Loucy (cell line): ENCODE data around the gene LRRC27.
A peak's percentile ranks its signal among the peaks of the same experiment; 100 is the strongest.

ENCODE experiments used
- H2AFZ ChIP-seq: fragments of 200-600 bp; sonication (generic); 2 replicates; pipeline ENCODE4 v1.6.0; 2016; ENCODE audit warnings: antibody characterized with exemption, mild to moderate bottlenecking, low read length, moderate library complexity
- H3F3A ChIP-seq: fragments of 200-600 bp; 2 replicates; pipeline ENCODE4 v1.6.0; 2016; ENCODE audit warnings: antibody characterized with exemption, low read depth, mild to moderate bottlenecking
- H3K27me3 ChIP-seq: fragments of 200-600 bp; sonication (generic); 2 replicates; pipeline ENCODE4 v1.6.1; 2014; ENCODE audit warnings: low read length, mild to moderate bottlenecking; ENCODE audit not compliant: insufficient read depth, poor library complexity, severe bottlenecking
- H3K36me3 ChIP-seq: fragments of 200-600 bp; sonication (generic); 2 replicates; pipeline ENCODE4 v1.6.1; 2016; ENCODE audit warnings: low read length; ENCODE audit not compliant: insufficient read depth
- H3K4me1 ChIP-seq: fragments of 200-600 bp; sonication (generic); 2 replicates; pipeline ENCODE4 v1.5.1; 2014; ENCODE audit warnings: low read length, mild to moderate bottlenecking; ENCODE audit not compliant: insufficient read depth, poor library complexity, severe bottlenecking
- H3K4me2 ChIP-seq: fragments of 200-600 bp; sonication (generic); 2 replicates; pipeline ENCODE4 v1.6.0; 2014; ENCODE audit warnings: antibody characterized with exemption, low read length, low read depth, mild to moderate bottlenecking; ENCODE audit not compliant: poor library complexity, severe bottlenecking
- H3K4me3 ChIP-seq: fragments of 200-600 bp; sonication (generic); 2 replicates; pipeline ENCODE4 v1.5.1; 2014; ENCODE audit warnings: low read length, mild to moderate bottlenecking, mixed read lengths; ENCODE audit not compliant: poor library complexity, severe bottlenecking
- H3K79me2 ChIP-seq: fragments of 200-600 bp; sonication (generic); 2 replicates; pipeline ENCODE4 v1.6.1; 2014; ENCODE audit warnings: low read length; ENCODE audit not compliant: insufficient read depth
- H3K9ac ChIP-seq: fragments of 200-600 bp; sonication (generic); 2 replicates; pipeline ENCODE4 v1.6.0; 2014; ENCODE audit warnings: mild to moderate bottlenecking, low read depth, low read length, moderate library complexity; ENCODE audit not compliant: poor library complexity, severe bottlenecking
- H3K9me2 ChIP-seq: fragments of 200-600 bp; sonication (generic); replicated peaks from 2 replicates; pipeline ENCODE4 v1.6.1; 2016; ENCODE audit warnings: low read depth, low read length, mixed read lengths
- H3K9me3 ChIP-seq: fragments of 200-600 bp; sonication (generic); 2 replicates; pipeline ENCODE4 v1.6.1; 2014; ENCODE audit warnings: mild to moderate bottlenecking, antibody characterized with exemption, low read length, low read depth; ENCODE audit not compliant: insufficient read depth
- H4K20me1 ChIP-seq: fragments of 200-600 bp; sonication (generic); 2 replicates; pipeline ENCODE4 v1.6.0; 2014; ENCODE audit warnings: antibody characterized with exemption, low read length, mild to moderate bottlenecking; ENCODE audit not compliant: insufficient read depth, poor library complexity, severe bottlenecking
- EZH2phosphoT487 ChIP-seq: fragments of 200-600 bp; IDR thresholded peaks from 2 replicates; pipeline ENCODE4 v1.6.1; 2018; ENCODE audit warnings: antibody characterized with exemption, mild to moderate bottlenecking, moderate library complexity, borderline replicate concordance
- TF ChIP-seq, protein P1 (sequence below): fragments of 200-600 bp; sonication (generic); conservative IDR thresholded peaks from 2 replicates; pipeline ENCODE4 v1.5.1; 2014; ENCODE audit warnings: mild to moderate bottlenecking, antibody characterized with exemption, low read length

LRRC27 gene

GRCh38 chr10:132395704-132396493, 63.9 kb downstream of the LRRC27 start:
- Histone ChIP-seq H3K36me3 (no peaks in the 10 kb centered on the region), H3K4me1 (peaks cover 60% of the 10 kb centered on the region), H3K4me2 (peak overlapping the region; percentile 62), H3K9ac (peak overlapping the region; percentile 72), H3K79me2 (peaks cover 42% of the 10 kb centered on the region), H3K4me3 (peak overlapping the region; percentile 69), H3K9me3 (no peaks in the 10 kb centered on the region), H3F3A (0 out of 2 replicates have a peak, but pooled peaks cover 6% of the 10 kb centered on the region), H3K9me2 (no peaks in the 10 kb centered on the region), H3K27me3 (no peaks in the 10 kb centered on the region), H2AFZ (no peak overlapping the region), H4K20me1 (peaks cover 22% of the 10 kb centered on the region)
- TF ChIP-seq, protein P1, sequence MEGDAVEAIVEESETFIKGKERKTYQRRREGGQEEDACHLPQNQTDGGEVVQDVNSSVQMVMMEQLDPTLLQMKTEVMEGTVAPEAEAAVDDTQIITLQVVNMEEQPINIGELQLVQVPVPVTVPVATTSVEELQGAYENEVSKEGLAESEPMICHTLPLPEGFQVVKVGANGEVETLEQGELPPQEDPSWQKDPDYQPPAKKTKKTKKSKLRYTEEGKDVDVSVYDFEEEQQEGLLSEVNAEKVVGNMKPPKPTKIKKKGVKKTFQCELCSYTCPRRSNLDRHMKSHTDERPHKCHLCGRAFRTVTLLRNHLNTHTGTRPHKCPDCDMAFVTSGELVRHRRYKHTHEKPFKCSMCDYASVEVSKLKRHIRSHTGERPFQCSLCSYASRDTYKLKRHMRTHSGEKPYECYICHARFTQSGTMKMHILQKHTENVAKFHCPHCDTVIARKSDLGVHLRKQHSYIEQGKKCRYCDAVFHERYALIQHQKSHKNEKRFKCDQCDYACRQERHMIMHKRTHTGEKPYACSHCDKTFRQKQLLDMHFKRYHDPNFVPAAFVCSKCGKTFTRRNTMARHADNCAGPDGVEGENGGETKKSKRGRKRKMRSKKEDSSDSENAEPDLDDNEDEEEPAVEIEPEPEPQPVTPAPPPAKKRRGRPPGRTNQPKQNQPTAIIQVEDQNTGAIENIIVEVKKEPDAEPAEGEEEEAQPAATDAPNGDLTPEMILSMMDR = no peak
- no peak for TF ChIP-seq EZH2phosphoT487

GRCh38 chr10:132396494-132397035, 64.6 kb downstream of the LRRC27 start:
- peaks cover 49% of the 10 kb centered on the region for H3K79me2 ChIP-seq
- no peak for TF ChIP-seq EZH2phosphoT487
- TF ChIP-seq, protein P1 = no peak; the same call in 1 of the 2 replicates
- H3K4me2 ChIP-seq = peak overlapping the region; percentile 62
- H3K9me2 ChIP-seq = no peaks in the 10 kb centered on the region
- no peaks in the 10 kb centered on the region for H3K9me3 ChIP-seq
- 0 out of 2 replicates have a peak, but pooled peaks cover 6% of the 10 kb centered on the region for H3F3A ChIP-seq
- peaks cover 66% of the 10 kb centered on the region for H3K4me1 ChIP-seq
- H2AFZ ChIP-seq = no peak overlapping the region
- H3K4me3 ChIP-seq = peak overlapping the region; percentile 69
- H3K9ac ChIP-seq = peak overlapping the region; percentile 72
- no peaks in the 10 kb centered on the region for H3K36me3 ChIP-seq
- peaks cover 29% of the 10 kb centered on the region for H4K20me1 ChIP-seq
- H3K27me3 ChIP-seq = no peaks in the 10 kb centered on the region

DNA sequence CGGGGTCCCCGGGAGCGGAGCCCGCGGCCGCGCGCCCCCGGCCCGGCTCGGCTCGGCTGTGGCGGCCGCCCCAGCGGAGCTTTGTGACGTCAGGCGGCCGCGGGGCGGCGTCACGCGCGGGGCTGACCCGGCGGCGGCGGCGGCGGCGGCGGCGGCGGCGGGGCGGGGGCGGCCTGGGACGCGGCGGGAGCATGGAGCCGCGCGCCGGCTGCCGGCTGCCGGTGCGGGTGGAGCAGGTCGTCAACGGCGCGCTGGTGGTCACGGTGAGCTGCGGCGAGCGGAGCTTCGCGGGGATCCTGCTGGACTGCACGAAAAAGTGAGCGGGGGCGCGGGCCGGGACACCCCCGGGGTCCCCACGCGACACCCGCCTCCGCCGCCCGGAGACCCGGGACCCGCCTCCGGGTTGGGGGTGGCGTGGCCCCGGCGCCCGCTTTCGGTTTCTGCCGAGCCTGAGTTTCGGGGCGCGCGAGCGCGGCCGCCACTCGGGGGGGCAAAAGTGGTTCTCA, 65.1 kb downstream of the LRRC27 start, which contains the start of gene PWWP2B:
TSS of gene PWWP2B (plus strand) at position 165 of the 506 bp plus-strand sequence. CDS start at position 192, 27 bp downstream.
- H3K9me3 ChIP-seq = no peaks in the 10 kb centered on the region
- peaks cover 69% of the 10 kb centered on the region for H3K4me1 ChIP-seq
- no peak within 1 kb of the TSS for H2AFZ ChIP-seq

More for the DNA sequence above, 65.1 kb downstream of the LRRC27 start, which contains the start of gene PWWP2B:
- no peaks in the 10 kb centered on the region for H3K27me3 ChIP-seq
- H3K9me2 ChIP-seq = no peaks in the 10 kb centered on the region
- TF ChIP-seq, protein P1 = no peak
- no peak for TF ChIP-seq EZH2phosphoT487
- H3K4me3 ChIP-seq = peak within 1 kb of the TSS; percentile 80
- H3F3A ChIP-seq = 0 out of 2 replicates have a peak, but pooled peaks cover 6% of the 10 kb centered on the region
- H3K4me2 ChIP-seq = peak within 1 kb of the TSS; percentile 94
- H3K36me3 ChIP-seq = no peaks in the 10 kb centered on the region
- peaks cover 33% of the 10 kb centered on the region for H4K20me1 ChIP-seq
- H3K79me2 ChIP-seq = peaks cover 54% of the 10 kb centered on the region
- H3K9ac ChIP-seq = peak within 1 kb of the TSS; percentile 86
